Measurements from ENCODE around the gene SRP19.

GRCh38 chr5:112918679-112919078 is 57.6 kb downstream of the SRP19 start:
- TF ChIP-seq POLR2AphosphoS5 (IDR thresholded peaks at IDR 0.05) (no peak), POLR2A (IDR thresholded peaks at IDR 0.05) (no peak)

Measured in transverse colon (tissue), 3 donors.